GM12878 (cell line): ENCODE results near the gene MEMO1. TPM values are rescaled to one million over a fixed set of nuclear protein-coding genes. Genes with fewer than 3 reads are reported as not detected.

Experiments used
- ATAC-seq: fragments of 200-7000 bp; cut with Tn5 transposase; 3 replicates; pipeline ENCODE4 v1.9.1; 2020; ENCODE audit warnings: mild to moderate bottlenecking, moderate library complexity
- BruUV-seq: library from RNA; stranded (reverse); fragments of 400-500 nt; replicated peaks from 2 replicates; lab custom pipeline; 2021; lab: Mats Ljungman, UMichigan
- CTCF ChIA-PET: fragments of 300-600 bp; sonication (Branson Sonifier 250); formaldehyde crosslinking; extraction: SDS; loops from one replicate; lab custom pipeline; 2021; ENCODE audit warnings: inconsistent platforms; lab: Yijun Ruan, JAX
- POLR2A ChIA-PET: fragments of 350-600 bp; formaldehyde crosslinking; extraction: SDS; loops from one replicate; lab custom pipeline; 2021; ENCODE audit warnings: inconsistent platforms; lab: Charles Lee
- RAD21 ChIA-PET: fragments of 300-600 bp; sonication (Branson Sonifier 250); formaldehyde crosslinking; loops from one replicate; lab custom pipeline; 2023; ENCODE audit warnings: antibody characterized with exemption; ENCODE audit not compliant: unreplicated experiment; lab: Charles Lee
- SMC1A ChIA-PET: fragments of 300-600 bp; sonication (Branson Sonifier 250); formaldehyde crosslinking; loops from one replicate; lab custom pipeline; 2023; ENCODE audit not compliant: unreplicated experiment, uncharacterized antibody; lab: Charles Lee
- DNase-seq: peaks from one replicate; pipeline ENCODE4 v3.0.0-alpha.2; 2011; ENCODE audit warnings: low read depth, low spot score
- FAIRE-seq: peaks from 3 replicates; lab custom pipeline; 2011; peaks lifted over from hg19 to GRCh38; lab: Jason Lieb, UNC
- H2AFZ ChIP-seq: 2 replicates; pipeline ENCODE4 v1.6.0; 2011; ENCODE audit warnings: low read depth, low read length, control low read depth; ENCODE audit not compliant: control insufficient read depth
- H3K27ac ChIP-seq: 2 replicates; pipeline ENCODE4 v1.5.1; 2011; ENCODE audit warnings: control low read depth; ENCODE audit not compliant: control insufficient read depth, insufficient read depth
- H3K27me3 ChIP-seq, 2 experiments: replicated peaks in 1 of 2; 2 replicates each; pipeline versions ENCODE4 v1.6.0 to v1.6.1; 2011; ENCODE audit warnings: low read length in 1 of 2; ENCODE audit not compliant: control insufficient read depth in 2 of 2, insufficient read depth in 2 of 2
- H3K36me3 ChIP-seq, 2 experiments: 2 replicates each; pipeline ENCODE4 v1.5.1; 2011; ENCODE audit warnings: low read length in 1 of 2; ENCODE audit not compliant: control insufficient read depth in 2 of 2, insufficient read depth in 2 of 2
- H3K4me1 ChIP-seq: 2 replicates; pipeline ENCODE4 v1.6.1; 2011; ENCODE audit warnings: mild to moderate bottlenecking, low read length, moderate library complexity, mixed read lengths; ENCODE audit not compliant: control insufficient read depth, insufficient read depth
- H3K4me2 ChIP-seq: 2 replicates; pipeline ENCODE4 v1.6.0; 2011; ENCODE audit warnings: control low read depth; ENCODE audit not compliant: control insufficient read depth, insufficient read depth
- H3K4me3 ChIP-seq: fragments of 200-600 bp; sonication (generic); 2 replicates; pipeline ENCODE4 v1.5.1; 2016
- H3K79me2 ChIP-seq: 2 replicates; pipeline ENCODE4 v1.6.0; 2011; ENCODE audit warnings: low read length; ENCODE audit not compliant: control insufficient read depth, insufficient read depth
- H3K9ac ChIP-seq: 2 replicates; pipeline ENCODE4 v1.8.0; 2011; ENCODE audit warnings: low read length, control low read depth, mixed read lengths; ENCODE audit not compliant: control insufficient read depth, insufficient read depth
- H3K9me3 ChIP-seq: replicated peaks from 3 replicates; pipeline ENCODE4 v1.5.1; 2011; ENCODE audit warnings: mild to moderate bottlenecking, low read length; ENCODE audit not compliant: control insufficient read depth, insufficient read depth
- H4K20me1 ChIP-seq: 2 replicates; pipeline ENCODE4 v1.6.0; 2011; ENCODE audit not compliant: control insufficient read depth, insufficient read depth
- BCL3 ChIP-seq: IDR thresholded peaks from 2 replicates; pipeline ENCODE4 v1.6.1; 2011; ENCODE audit warnings: borderline replicate concordance, low read depth, mild to moderate bottlenecking, moderate library complexity, low read length; ENCODE audit not compliant: insufficient read depth, poor library complexity, severe bottlenecking
- CHD4 ChIP-seq: fragments of 200-600 bp; sonication (generic); IDR thresholded peaks from 2 replicates; pipeline ENCODE4 v1.6.1; 2016; ENCODE audit warnings: mild to moderate bottlenecking
- E2F8 ChIP-seq: fragments of 450-650 bp; IDR thresholded peaks from 2 replicates; pipeline ENCODE4 v1.6.1; 2018; ENCODE audit warnings: mild to moderate bottlenecking, low read depth, moderate library complexity; ENCODE audit not compliant: partially characterized antibody
- IKZF2 ChIP-seq, 2 experiments: fragments of 450-650 bp; IDR thresholded peaks; 2 replicates each; pipeline ENCODE4 v1.6.1; 2017; ENCODE audit warnings: mild to moderate bottlenecking in 2 of 2, moderate library complexity in 2 of 2
- IRF4 ChIP-seq: IDR thresholded peaks from 2 replicates; pipeline ENCODE4 v1.6.1; 2011; ENCODE audit warnings: low read depth, low read length
- RB1 ChIP-seq: fragments of 450-650 bp; formaldehyde crosslinking; IDR thresholded peaks from 2 replicates; pipeline ENCODE4 v1.6.1; 2017; ENCODE audit warnings: mild to moderate bottlenecking, borderline replicate concordance
- RELA ChIP-seq: fragments of 450-650 bp; IDR thresholded peaks from 2 replicates; pipeline ENCODE4 v1.8.0; 2014; ENCODE audit warnings: borderline replicate concordance; ENCODE audit not compliant: partially characterized antibody
- SIN3A ChIP-seq: IDR thresholded peaks from 2 replicates; pipeline ENCODE4 v1.6.1; 2012; ENCODE audit warnings: low read depth, low read length, improper control_type of control experiment
- SP1 ChIP-seq: IDR thresholded peaks from one replicate; pipeline ENCODE4 v1.6.1; 2011; ENCODE audit warnings: low read depth, low read length
- SUPT20H ChIP-seq: IDR thresholded peaks from 2 replicates; pipeline ENCODE4 v1.6.1; 2011; ENCODE audit warnings: low read depth, mild to moderate bottlenecking, low read length, moderate library complexity, borderline replicate concordance; ENCODE audit not compliant: control insufficient read depth
- ZNF592 ChIP-seq: fragments of 450-650 bp; IDR thresholded peaks from 2 replicates; pipeline ENCODE4 v1.6.1; 2017; ENCODE audit warnings: mild to moderate bottlenecking, moderate library complexity
- WGBS: methylation state at CpG from one replicate; pipeline ENCODE4 v1.1.6; 2016; ENCODE audit warnings: low lambda C conversion rate; ENCODE audit not compliant: insufficient replicate concordance, insufficient coverage; ENCODE audit errors: missing lambda C conversion rate; 5-methylcytosine and 5-hydroxymethylcytosine counted together
- in situ Hi-C: fragments of 300-500 bp; cut with MboI; formaldehyde crosslinking; loops from 9 replicates; pipeline ENCODE4 v1.14.3; 2018; ENCODE audit warnings: mixed read lengths
- intact Hi-C: fragments of 100-400 bp; cut with micrococcal nuclease; formaldehyde crosslinking; loops from one replicate; pipeline ENCODE4 v1.14.2; 2022; ENCODE audit not compliant: unreplicated experiment
- polyA plus RNA-seq, 11 experiments: library from polyadenylated mRNA; depleted of rRNA in 4 of 11; unstranded in 6 of 11; stranded (reverse) in 5 of 11; fragments of >200 nt; fragmentation: Nextera tagmentation in 4 of 11; fragmentation: Illumina TruSeq in 1 of 11; extraction: Ambion mirVana in 4 of 11; extraction: Trizol in 1 of 11; gene quantifications; 1 replicate in 1 of 11; 2 replicates in 10 of 11; pipeline versions ENCODE4 v1.2.1 to v1.2.3, GENCODE V29; 2011 to 2016; ENCODE audit warnings: inconsistent platforms in 2 of 11, missing spikeins in 2 of 11, low read depth in 1 of 11
- total RNA-seq, 4 experiments: library from RNA; depleted of rRNA in 3 of 4; stranded (reverse); fragments of >200 nt in 3 of 4; fragmentation: Illumina TruSeq in 1 of 4; extraction: Trizol in 1 of 4; gene quantifications; 2 replicates each; pipeline versions ENCODE4 v1.2.1 to v1.2.3, GENCODE V29; 2013 to 2021
- TF ChIP-seq, protein P1 (sequence below): fragments of 450-650 bp; formaldehyde crosslinking; IDR thresholded peaks from 2 replicates; pipeline ENCODE4 v1.5.0; 2022; ENCODE audit warnings: mild to moderate bottlenecking, missing genetic modification characterization

Gene MEMO1
- total and polyA plus RNA-seq, 10 of the 15 experiments (the other 5 are each of a cell fraction or from before 2014, with no cell fraction given) = 39.8 to 99.1 (median 72.2) TPM

GRCh38 chr2:31859959-31860358 is 150.8 kb downstream of the MEMO1 start:
- Histone ChIP-seq H3K9me3 (no peaks in the 10 kb centered on the region), H3K4me2 (no peak overlapping the region), H3K27me3 (no peaks in the 10 kb centered on the region), H3K79me2 (no peaks in the 10 kb centered on the region), H3K4me1 (no peaks in the 10 kb centered on the region), H4K20me1 (no peaks in the 10 kb centered on the region), H2AFZ (no peak overlapping the region), H3K27ac (no peak overlapping the region), H3K9ac (no peak overlapping the region), H3K36me3 (no peaks in the 10 kb centered on the region), H3K4me3 (no peak overlapping the region)
- DNase-seq (no peak), FAIRE-seq (no peak), ATAC-seq (no peak)
- ChIA-PET CTCF (no interaction called here), POLR2A (no interaction called here), RAD21 (no interaction called here), SMC1A (interaction anchor here (1.6 kb wide), 1 partner anchor 23 kb away, joined by 3 read pairs; no protein-coding TSS in a partner anchor)
- WGBS = 90% methylated on average over 2 of the region's 2 CpGs
- BruUV-seq = no TSS peak
- in situ Hi-C loops (no loop called here), intact Hi-C loops (no loop called here)
- TF ChIP-seq E2F8 = no peak
- TF ChIP-seq, protein P1, sequence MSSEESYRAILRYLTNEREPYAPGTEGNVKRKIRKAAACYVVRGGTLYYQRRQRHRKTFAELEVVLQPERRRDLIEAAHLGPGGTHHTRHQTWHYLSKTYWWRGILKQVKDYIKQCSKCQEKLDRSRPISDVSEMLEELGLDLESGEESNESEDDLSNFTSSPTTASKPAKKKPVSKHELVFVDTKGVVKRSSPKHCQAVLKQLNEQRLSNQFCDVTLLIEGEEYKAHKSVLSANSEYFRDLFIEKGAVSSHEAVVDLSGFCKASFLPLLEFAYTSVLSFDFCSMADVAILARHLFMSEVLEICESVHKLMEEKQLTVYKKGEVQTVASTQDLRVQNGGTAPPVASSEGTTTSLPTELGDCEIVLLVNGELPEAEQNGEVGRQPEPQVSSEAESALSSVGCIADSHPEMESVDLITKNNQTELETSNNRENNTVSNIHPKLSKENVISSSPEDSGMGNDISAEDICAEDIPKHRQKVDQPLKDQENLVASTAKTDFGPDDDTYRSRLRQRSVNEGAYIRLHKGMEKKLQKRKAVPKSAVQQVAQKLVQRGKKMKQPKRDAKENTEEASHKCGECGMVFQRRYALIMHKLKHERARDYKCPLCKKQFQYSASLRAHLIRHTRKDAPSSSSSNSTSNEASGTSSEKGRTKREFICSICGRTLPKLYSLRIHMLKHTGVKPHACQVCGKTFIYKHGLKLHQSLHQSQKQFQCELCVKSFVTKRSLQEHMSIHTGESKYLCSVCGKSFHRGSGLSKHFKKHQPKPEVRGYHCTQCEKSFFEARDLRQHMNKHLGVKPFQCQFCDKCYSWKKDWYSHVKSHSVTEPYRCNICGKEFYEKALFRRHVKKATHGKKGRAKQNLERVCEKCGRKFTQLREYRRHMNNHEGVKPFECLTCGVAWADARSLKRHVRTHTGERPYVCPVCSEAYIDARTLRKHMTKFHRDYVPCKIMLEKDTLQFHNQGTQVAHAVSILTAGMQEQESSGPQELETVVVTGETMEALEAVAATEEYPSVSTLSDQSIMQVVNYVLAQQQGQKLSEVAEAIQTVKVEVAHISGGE (CRISPR knock-in tag) = no peak
- no peak for TF ChIP-seq SP1
- TF ChIP-seq CHD4 = no peak
- no peak for TF ChIP-seq BCL3
- TF ChIP-seq SIN3A = no peak
- TF ChIP-seq ZNF592 = no peak
- TF ChIP-seq RB1 = no peak
- no peak for TF ChIP-seq IKZF2 (IDR thresholded peaks at IDR 0.05)
- TF ChIP-seq IRF4 = no peak
- TF ChIP-seq RELA = no peak
- TF ChIP-seq SUPT20H = no peak
